Neural progenitor cell (in vitro differentiated cells): Measurements from ENCODE around the gene LRBA.

Source experiments
- EZH2 ChIP-seq: fragments of 200-600 bp; sonication (generic); IDR thresholded peaks from 2 replicates; pipeline ENCODE4 v1.6.1; 2017; ENCODE audit warnings: antibody characterized with exemption, mild to moderate bottlenecking, moderate library complexity
- EZH2phosphoT487 ChIP-seq: fragments of 200-600 bp; sonication (generic); IDR thresholded peaks from 2 replicates; pipeline ENCODE4 v1.6.1; 2017; ENCODE audit warnings: antibody characterized with exemption
- TF ChIP-seq, protein P1 (sequence below): fragments of 200-600 bp; sonication (generic); IDR thresholded peaks from 2 replicates; pipeline ENCODE4 v1.5.1; 2017; ENCODE audit warnings: antibody characterized with exemption, mild to moderate bottlenecking

DNA sequence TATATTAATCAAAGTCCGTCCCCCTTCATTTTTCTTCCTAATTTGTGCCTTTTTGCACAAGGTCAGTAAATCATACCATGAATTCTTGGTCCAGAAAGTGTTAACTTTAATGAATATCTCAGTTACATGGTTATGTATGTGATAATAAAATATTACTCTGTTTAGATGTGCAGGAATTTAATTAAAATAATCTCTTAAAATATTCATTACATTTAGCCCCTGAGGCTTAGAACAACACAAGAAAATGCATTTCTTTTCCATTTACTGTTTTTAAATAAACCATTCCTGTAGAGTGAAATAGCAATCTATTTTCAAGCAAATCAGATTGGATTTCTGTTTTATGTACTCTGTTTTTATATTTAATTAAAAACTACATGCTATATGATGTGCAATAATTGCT, 415.5 kb downstream of the LRBA start:
- TF ChIP-seq, protein P1, sequence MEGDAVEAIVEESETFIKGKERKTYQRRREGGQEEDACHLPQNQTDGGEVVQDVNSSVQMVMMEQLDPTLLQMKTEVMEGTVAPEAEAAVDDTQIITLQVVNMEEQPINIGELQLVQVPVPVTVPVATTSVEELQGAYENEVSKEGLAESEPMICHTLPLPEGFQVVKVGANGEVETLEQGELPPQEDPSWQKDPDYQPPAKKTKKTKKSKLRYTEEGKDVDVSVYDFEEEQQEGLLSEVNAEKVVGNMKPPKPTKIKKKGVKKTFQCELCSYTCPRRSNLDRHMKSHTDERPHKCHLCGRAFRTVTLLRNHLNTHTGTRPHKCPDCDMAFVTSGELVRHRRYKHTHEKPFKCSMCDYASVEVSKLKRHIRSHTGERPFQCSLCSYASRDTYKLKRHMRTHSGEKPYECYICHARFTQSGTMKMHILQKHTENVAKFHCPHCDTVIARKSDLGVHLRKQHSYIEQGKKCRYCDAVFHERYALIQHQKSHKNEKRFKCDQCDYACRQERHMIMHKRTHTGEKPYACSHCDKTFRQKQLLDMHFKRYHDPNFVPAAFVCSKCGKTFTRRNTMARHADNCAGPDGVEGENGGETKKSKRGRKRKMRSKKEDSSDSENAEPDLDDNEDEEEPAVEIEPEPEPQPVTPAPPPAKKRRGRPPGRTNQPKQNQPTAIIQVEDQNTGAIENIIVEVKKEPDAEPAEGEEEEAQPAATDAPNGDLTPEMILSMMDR, result no peak
- TF ChIP-seq EZH2, result no peak
- TF ChIP-seq EZH2phosphoT487, result no peak
